Stimulated activated CD8-positive, alpha-beta memory T cell treated with anti-CD3 and anti-CD28 coated beads, Interleukin-2, amount 100 ng/mL, for 48 hours (primary cell): ENCODE results near the gene ZNF768.
"Not testable (repeated sequence)": the region's sequence is repeated elsewhere in the genome, so short reads cannot be mapped to it uniquely, and the experiment has no call there.

ENCODE experiments used
- DNase-seq, 2 donors: peaks; one replicate each; pipeline ENCODE4 v3.0.0-alpha.2; 2020; ENCODE audit warnings: low read depth in 2 of 2

Gene ZNF768

DNA sequence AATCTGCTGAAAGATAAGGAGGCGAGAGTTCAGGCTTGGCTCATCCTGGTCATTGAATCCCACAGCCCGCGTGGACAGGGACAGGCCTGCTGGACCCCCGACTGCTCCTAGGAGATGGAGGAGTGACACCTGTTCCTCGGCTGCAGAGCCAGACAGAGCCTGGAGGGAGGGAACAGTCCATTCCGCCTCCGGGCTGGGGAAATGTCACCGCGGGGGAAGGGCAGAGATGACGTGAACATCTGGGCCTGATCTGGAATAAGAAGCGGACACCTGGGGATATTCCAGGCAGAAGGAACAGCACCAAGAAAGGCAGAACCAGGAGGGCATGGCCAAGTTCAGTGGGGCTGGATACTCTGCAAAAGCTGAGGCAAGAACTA, 6.8 kb upstream of the ZNF768 start:
- no peak for DNase-seq

DNA sequence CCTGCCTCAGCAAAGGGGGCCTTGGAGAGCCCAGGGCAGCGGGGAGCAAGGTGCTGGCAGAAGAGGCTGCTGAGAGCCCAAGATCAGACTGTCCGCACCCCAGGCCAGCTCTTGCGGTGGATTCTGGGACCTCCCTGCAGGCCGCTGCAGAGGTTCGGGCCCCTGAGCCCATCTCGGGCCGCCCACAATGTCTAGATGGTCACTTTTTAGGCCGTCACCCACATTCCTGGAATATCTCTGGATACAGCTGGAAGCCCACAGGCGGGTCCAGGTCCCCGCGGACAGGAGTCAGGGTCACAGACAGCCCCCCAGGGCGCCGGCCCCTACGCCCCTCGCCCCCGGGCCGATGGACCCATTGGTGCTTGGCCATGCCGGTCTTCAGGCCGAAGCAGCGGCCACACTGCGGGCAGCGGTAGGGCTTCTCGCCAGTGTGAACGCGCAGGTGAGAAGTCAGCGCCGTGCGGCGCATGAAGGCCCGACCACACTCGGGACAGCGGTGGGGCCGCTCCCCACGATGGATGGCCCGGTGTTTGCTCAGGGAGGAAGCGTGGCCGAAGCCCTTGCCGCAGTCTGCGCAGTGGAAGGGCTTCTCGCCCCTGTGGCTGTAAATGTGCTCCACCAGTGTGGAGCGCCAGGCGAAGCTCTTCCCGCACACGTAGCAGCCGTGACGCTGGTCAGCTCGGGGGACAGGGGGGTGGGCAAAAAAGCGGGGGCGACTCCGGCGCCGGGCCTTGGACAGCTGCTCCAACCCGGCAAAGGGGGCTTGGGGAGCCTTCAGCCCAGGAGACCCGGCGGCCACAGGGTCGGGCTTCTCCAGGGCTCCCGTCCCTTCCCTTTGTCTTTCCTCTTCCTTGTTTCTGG, 6.1 kb upstream of the ZNF768 start:
- no peak for DNase-seq

DNA sequence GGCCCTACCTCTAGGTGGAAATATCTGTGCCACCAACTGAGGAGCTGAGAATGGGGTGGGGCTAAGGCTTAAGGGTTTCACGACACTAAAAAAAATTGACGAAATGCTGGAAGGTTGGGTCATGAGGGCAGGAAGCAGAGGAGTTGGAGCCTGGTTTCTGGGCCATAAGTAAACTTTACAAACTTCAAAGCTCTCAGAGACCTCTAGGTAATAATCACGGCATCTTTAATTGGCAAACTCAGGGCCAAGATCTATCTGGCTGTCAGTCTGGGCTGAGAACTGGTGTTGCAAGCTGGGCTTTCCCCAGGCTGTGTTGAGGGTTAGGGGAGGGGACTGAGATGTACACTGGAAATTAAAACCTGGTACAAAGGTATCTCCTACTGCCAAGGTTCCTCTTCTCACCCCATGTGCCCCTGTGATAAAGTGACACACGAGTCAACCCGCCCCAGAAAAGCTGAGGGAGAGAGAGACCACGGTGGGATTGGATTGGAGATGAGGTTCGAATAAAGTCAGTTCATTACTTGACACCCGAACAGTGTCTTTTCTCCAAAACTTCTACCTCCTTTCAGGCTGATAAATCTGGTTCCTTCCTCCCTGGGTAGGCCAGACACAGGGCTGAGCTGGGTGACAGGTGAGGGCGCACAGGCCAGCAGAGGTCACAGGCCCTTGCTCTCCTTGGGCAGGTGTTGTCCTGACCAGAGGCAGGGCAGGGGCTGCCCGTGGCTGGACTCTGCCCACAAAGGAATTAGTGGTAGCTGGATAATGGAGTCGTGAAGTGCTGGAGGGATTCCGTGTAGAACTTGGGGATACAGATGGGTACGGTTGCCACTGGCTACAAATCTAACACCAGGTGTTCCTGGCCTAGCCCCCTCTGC, 4.0 kb upstream of the ZNF768 start:
- DNase-seq = no peak

DNA sequence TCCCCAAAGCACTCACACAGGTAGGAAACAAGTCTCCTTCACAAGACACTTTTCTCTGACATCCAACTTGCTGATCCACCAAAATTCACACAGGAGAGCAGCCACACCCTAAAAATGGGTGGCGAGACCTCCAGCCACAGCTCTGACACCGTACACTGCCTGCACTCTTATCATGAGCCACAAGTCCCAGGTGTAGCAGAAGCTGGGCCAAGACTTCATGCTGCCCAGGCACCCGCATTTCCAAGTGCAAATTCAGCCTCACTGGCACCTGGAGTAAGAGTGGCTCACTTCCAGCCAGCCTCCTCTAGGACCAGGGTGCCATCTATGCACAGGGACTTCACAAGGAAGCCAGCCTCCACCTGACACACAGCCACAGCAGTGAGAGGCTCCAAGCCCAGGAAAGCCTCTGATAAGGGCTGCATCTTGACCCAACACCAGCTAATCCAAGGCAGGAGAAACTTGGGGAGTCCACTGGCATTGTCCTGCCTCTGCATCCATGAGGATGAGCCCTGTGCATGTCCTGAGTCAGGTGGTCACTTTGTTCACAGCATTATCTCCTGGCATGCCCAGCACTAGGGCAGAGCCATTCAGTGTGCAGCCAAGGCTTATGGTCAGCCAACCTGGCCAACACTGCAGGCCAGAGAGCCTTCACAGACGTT, 2.6 kb upstream of the ZNF768 start:
- DNase-seq = no peak

DNA sequence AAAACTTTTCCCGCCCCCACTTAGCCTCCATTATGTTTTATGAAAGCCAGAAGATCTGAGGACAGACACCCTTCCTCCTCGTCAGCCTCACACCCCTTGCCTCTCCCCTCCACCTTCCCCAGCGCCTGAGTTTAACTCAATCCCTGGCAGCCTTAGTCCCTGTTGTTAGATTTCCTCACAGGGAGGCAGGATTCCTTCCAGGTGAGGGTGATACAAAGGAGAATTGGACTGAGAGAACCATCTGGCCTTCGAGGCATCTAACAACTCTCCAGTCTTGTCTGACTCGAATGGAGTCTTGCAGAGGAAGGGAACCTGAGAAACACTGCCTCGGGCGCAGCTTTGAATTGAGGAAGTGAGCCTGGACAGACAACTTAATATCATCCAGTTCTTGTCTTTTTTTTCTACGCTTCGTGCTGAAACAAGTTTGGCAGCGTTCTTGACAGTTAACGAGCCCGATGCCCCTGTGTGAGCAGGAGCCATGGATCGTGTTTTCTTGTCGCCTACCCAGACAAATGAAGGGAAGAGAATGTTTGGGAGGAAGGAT, 1.3 kb upstream of the ZNF768 start:
- no peak for DNase-seq

DNA sequence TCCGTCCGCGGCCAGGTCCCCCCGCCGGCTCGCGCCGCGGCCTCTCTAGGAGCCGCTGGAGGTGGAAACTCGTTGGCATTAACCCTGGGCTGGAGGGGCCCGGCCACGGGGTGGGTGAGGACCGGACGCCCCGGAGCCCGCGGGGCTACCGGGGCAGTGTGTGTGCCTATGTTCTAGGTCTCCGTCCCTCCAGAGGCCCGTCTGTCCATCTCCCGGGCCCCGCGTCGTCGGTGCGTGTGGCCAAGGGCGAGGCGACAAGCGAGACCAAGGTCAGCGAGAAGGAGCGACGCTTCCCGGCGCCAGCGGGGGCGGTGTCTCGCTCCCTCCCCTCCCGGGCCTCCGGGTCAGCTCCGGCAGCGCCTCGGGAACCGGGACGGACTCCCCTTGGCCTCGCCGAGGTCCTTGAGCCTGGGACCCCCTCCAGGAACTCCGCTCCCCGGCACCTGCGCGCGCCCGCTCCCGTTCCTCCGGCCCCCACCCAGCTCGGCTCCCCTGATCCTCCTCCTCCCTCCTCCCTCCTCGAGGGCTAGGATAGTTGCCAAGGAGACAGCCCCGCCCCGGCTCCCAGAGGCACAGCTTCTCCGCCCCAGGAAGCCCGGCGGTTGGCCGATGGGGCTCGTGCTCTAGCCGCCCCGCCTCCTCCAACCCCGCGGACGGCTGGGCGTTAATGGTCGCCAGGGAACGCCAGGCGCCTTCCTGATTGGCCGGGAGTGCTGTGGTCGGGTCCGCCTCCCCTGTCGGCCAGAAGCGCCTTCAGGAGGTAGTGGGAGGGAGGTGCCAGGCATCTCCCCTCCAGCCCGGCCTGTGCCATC, 663 bp upstream of the ZNF768 start:
- DNase-seq = peak; percentile 96 to 97

DNA sequence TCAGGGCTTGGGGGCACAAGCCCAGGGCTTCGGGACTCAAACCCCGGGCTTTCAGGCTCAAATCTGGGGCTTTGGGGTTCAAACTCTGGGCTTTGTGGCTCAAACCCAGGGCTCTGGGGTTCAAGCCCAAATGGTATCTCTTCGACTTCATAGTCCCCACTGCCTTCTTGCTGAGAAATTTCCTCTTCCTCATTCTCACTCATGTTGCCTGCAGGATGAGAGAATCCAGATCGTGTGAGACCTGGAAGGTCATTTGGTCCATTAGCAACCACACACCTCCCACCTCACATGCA, 576 bp downstream of the ZNF768 start:
- DNase-seq = no peak

DNA sequence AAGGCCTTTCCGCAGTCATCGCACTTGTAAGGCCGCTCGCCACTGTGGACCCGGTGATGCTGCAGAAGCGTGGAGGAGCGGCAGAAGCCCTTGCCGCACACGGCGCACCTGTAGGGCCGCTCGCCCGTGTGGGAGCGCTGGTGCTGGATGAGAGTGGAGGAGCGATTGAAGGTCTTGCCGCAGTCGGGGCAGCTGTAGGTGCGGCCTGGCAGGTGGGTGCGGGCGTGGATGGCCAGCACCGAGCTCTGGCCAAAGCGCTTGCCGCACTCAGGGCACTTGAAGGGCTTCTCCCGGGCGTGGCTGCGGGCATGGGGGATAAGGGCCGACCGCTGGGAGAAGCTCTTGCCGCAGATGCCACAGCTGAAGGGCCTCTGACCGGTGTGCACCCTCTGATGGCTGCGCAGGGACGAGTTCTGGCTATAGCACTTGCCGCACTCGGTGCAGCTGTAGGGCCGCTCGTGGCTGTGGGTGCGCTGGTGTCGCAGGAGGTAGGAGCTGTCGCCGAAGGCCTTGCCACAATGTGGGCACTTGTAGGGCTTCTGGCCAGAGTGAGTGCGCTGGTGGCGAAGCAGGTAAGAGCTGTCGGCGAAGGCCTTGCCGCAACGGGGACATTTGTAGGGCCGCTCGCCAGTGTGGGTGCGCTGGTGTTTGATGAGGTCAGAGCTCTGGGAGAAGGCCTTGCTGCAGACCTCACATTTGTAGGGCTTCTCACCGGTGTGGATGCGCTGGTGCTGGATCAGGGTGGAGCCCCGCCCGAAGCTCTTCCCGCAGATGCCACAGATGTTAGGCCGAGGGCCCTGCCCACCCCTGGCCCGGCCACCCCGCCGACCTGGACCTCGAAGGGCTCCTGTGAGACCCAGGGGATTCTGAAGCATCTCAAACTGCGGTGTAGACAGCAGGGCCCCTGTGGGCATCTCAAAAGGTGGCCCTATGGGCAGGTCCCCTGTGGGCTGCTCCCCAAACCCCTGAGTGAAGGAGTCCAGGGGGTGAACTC, 1.5 kb downstream of the ZNF768 start:
- DNase-seq = no peak

DNA sequence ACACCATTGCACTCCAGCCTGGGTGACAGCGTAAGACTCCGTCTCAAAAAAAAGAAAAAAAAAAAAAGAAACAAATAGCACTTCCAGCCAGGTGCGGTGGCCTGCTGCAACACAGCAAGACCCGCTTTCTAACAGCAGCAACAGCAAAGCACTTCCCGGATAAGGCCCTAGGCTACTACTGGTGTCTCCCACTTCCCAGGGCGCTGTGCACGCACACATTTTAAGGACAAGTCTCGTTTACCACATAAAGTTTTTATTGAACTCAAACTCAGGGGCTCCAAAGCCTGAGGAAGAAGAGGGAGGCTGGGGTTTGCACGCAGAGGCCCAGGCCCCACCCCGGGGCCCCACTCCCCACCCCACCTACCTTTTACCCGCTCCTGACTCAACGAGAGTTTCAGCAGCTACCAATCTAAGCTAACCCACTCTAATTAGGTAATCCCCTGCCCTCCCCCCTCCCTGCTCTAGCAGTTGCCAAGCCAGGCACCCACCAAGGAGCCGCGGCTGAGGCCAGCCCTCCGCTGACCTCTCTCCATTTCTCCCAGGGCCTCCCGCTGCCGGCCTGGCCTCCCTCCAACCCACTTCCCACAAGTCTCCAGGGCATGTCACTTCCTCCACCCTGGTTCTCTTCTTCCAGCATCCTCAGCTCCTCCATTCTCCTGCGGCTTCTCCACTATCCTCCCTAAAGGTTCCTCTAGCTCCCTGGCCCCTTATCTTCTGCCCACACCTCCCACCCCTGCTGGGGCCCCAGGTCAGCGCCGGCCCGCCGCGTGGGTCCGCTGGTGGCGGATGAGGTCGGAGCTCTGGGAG, 2.4 kb downstream of the ZNF768 start:
- DNase-seq = no peak

DNA sequence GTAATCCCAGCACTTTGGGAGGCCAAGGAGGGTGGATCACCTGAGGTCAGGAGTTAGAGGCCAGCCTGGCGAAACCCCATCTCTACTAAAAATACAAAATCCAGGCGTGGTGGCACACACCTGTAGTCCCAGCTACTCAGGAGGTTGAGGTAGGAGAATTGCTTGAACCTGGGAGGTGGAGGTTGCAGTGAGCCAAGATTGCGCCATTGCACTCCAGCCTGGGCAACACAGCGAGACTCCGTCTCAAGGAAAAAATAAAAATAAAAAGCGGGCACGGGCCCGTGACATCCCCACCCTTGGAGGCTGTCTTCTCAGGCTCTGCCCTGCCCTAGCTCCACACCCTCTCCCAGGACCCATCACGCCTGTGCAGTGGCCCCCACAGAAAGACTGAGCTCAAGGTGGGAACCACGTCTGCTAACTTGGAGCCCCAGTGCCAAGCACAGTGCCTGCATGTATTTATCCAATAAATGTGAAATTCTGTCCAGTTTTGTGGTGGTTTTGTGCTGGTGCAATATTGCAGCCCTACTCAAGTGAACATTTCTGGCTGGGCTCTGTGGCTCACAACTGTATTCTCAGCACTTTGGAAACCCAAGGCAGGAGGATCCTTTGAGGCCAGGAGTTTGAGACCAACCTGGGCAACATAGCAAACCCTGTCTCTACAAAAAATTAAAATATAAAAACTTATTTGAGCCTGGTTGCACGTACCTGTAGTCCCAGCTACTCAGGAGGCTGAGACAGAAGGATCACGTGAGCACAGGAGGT, 3.5 kb downstream of the ZNF768 start:
- DNase-seq = not testable (repeated sequence)

DNA sequence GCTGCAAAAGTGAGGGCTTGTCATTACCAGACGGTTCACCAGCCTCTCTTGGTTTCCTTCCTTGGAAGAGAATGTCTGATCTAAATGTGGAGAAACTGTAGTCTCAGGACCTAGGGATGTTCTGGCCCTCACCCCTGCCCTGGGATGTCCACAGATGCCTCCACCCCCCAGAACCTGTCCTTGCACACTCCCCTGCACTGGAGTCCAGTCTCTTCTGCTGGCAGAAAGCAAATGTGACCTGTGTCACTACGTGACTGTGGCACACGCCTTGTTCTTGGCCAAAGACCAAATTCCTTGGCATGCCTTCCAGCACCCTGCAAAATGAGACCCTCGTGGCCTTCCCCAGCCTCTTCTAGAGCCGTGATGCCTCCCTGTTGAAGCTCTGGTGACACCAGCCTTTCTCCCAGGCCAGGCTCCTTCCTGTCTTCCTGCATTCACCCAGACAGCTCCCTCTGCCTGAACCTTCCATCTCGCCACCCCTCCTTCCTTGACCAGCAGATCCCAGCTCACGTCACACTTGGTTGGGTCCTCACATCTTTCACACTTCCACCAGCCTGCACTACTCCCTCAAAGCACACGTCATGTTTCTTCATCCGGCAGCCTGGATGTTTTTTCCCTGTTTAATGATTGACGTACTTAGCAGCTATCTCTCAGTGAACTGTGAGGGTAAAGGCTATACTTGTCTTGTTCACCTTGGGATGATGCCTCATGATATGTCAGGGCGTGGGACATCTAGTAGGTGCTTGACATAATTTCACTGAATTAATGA, 4.3 kb downstream of the ZNF768 start:
- no peak for DNase-seq

DNA sequence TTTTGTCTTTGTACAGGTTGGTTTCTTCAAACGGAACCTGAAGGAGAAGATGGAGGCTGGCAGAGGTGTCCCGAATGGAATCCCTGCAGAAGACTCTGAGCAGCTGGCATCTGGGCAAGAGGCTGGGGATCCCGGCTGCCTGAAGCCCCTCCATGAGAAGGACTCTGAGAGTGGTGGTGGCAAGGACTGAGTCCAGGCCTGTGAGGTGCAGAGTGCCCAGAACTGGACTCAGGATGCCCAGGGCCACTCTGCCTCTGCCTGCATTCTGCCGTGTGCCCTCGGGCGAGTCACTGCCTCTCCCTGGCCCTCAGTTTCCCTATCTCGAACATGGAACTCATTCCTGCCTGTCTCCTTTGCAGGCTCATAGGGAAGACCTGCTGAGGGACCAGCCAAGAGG, 4.9 kb downstream of the ZNF768 start:
- DNase-seq = no peak

DNA sequence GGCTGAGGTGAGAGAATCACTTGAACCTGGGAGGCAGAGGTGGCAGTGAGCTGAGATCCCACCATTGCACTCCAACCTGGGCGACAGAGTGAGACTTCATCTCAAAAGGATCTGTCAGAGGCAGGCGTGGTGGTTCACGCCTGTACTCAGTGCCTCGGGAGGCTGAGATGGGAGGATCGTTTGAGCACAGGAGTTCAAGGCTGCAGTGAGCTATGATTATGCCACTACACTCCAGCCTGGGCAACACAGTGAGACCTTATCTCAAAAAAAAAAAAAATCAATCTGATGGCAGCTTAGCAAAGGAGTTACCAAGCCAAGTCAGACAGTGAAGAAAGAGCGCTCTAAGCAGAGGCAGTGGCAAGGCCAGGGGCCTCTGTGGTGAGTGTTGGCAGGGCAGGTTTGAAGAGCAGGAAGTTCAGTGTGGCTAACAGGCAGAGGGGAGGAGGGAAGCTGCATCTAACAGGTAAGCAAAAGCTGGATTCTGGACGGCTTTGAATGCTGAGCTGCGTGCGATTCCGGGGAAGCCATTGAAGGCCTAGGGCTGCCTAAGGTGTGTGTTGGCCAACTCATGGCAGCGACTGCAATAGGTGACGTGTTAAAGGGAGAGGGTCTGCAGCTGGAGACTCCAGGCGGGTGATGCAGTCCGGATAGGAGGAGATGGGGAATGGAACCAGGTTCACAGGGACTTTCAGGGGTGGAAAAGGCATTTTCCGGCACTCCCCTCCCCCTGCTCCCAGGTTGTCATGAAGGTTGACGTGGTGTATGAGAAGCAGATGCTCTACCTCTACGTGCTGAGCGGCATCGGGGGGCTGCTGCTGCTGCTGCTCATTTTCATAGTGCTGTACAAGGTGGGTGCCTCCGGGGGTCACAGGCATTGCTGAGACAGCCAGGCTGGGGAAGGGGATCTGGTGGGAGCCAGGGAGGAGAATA, 7.0 kb downstream of the ZNF768 start:
- DNase-seq = no peak

DNA sequence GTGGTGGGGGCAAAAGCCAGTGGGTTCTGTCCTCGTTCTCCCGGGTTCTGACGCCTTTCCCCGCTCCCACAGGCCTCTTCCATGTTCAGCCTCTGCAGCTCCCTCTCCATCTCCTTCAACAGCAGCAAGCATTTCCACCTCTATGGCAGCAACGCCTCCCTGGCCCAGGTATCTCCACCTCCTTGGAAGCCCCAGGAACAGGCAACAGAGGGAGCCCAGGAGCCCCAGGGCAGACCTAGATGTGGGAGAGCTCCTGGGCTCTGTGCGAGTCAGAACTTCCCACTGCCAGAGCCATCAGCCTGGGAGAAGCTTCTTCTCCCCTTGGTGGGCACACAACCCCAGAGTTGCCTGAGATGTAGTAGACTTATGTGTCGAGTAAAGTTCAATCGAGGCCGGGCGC, 7.8 kb downstream of the ZNF768 start:
- no peak for DNase-seq

DNA sequence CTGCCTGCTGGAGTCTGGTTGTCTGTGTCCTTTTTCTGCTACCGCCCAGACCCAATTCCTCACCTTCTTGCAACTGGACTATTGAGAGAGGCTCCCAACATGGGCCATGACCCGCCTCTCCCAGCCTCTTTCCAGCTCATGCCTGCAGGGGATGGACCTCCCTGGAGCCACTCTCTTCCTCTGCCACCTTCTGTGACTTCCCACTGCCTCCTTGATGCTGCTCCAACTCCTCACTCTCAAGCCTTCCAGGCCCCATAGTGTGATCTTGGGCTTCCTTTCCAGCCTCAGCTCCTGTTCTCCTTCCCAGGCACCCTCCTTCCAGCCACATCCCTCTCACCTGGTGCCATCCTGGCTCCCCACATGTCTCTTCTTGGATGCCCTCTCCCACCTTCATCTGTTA, 11.1 kb downstream of the ZNF768 start:
- DNase-seq = no peak

DNA sequence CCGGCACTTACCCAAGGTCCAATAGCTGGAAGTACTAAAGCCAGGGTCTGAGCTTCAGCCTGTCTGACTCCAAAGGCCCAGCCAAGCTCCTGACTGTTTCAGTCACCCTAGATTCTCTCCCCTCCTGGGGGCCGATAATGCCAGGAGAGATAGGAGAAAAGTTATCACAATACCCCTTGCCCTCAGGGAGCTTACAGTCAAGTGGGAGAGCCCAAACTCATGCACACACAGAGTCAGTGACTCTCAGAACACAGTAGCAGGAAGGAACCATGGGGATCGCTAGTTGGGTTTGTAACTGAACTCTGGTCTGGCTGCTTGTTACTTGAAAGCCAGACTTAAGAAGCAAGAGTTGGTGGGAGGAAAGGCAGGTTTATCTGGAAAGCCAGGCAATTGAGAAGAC, 14.9 kb downstream of the ZNF768 start:
- DNase-seq = no peak
